Muscle of back (tissue), 10 donors: ENCODE measurements around the gene WASHC2C. TPM values are rescaled to one million over a fixed set of nuclear protein-coding genes. Genes with fewer than 3 reads are reported as not detected.

Experiments
- polyA plus RNA-seq, 10 donors: library from polyadenylated mRNA; unstranded; fragments of 120-200 nt; gene quantifications; one replicate each; pipeline ENCODE4 v1.2.1, GENCODE V29; 2013; ENCODE audit not compliant: insufficient read length in 10 of 10

WASHC2C gene
- polyA plus RNA-seq, 10 donors, result 18.5 to 44.0 (median 24.7) TPM

Other genes with a start within 250 kb of the WASHC2C start
- gene ZFAND4, start 54.5 kb upstream of the WASHC2C start, polyA plus RNA-seq, result 10 to 100 TPM in 2 of 10 donors, 1 to 10 TPM in 8; 7.5 to 10.8 (median 9.1) TPM
- gene AGAP4, start 120.2 kb downstream of the WASHC2C start, polyA plus RNA-seq, result 10 to 100 TPM in 8 of 10 donors, 1 to 10 TPM in 2; 7.8 to 38.0 (median 15.9) TPM
- gene TIMM23, start 245.2 kb downstream of the WASHC2C start, polyA plus RNA-seq, result 10 to 100 TPM; 48.5 to 60.7 (median 56.8) TPM